ENCODE measurements around the gene TRPV2. TPM values are rescaled to one million over a fixed set of nuclear protein-coding genes. Genes with fewer than 3 reads are reported as not detected.

Gene TRPV2
- total and polyA plus RNA-seq, 10 of the 15 experiments (the other 5 are each of a cell fraction or from before 2014, with no cell fraction given): 8.9 to 94.4 (median 54.1) TPM

DNA sequence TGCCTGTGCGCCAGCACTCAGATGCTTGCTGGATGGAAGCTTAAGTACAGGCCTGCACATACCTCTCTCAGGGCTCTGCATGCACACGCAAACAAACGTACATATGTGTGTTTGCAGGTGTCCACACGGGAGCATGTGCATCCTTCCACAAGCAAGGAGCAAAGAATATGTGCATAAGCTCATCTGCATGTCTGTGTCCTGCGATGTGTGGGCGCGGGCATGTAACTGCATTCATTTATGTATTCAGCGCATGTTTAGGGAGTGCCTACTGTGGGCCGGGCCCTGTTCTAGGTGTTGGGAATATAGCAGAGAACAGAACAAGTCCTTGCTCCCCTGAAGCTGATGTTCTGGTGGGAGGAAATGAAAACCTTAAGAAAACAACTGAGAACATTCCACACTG lies 13.7 kb downstream of the TRPV2 start:
- FAIRE-seq (no peak), ATAC-seq (no peak), DNase-seq (ENCODE audit: low read depth, low spot score) (no peak)
- peaks cover 23 to 27% of the 10 kb centered on the region in 2 experiments for H3K36me3 ChIP-seq (ENCODE audit: control insufficient read depth in 2 of 2, insufficient read depth in 2 of 2, low read length in 1 of 2)
- TF ChIP-seq, protein P1, sequence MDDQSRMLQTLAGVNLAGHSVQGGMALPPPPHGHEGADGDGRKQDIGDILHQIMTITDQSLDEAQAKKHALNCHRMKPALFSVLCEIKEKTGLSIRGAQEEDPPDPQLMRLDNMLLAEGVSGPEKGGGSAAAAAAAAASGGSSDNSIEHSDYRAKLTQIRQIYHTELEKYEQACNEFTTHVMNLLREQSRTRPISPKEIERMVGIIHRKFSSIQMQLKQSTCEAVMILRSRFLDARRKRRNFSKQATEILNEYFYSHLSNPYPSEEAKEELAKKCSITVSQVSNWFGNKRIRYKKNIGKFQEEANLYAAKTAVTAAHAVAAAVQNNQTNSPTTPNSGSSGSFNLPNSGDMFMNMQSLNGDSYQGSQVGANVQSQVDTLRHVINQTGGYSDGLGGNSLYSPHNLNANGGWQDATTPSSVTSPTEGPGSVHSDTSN (IDR thresholded peaks at IDR 0.05; ENCODE audit: insufficient replicate concordance, low read depth, low read length): no peak
- no peak for TF ChIP-seq RAD51 (IDR thresholded peaks at IDR 0.05)
- TF ChIP-seq FOS (IDR thresholded peaks at IDR 0.05; ENCODE audit: borderline replicate concordance, extremely low read depth, insufficient read length): no peak
- TF ChIP-seq EED (IDR thresholded peaks at IDR 0.05; ENCODE audit: low read depth): no peak
- no peak for TF ChIP-seq TAF1 (IDR thresholded peaks at IDR 0.05; ENCODE audit: borderline replicate concordance, low read depth, low read length)
- TF ChIP-seq PAX8 (IDR thresholded peaks at IDR 0.05): no peak
- TF ChIP-seq SMAD1 (IDR thresholded peaks at IDR 0.05; ENCODE audit: low read depth, partially characterized antibody): no peak
- in situ Hi-C loops (cut with MboI): no loop called here
- ChIA-PET RAD21 (ENCODE audit: unreplicated experiment) (no interaction called here), CTCF (interaction anchor here (0.8 to 4.7 kb wide), 5 partner anchors 12 to 147 kb away, joined by 3 to 54 read pairs (median 4); partner anchors contain the start of gene TRPV2), POLR2A (interaction anchor here (1.1 to 1.6 kb wide), 2 partner anchors 10 to 152 kb away, joined by 4 to 5 read pairs; no protein-coding TSS in a partner anchor), SMC1A (ENCODE audit: uncharacterized antibody, unreplicated experiment) (interaction anchor here (2.1 kb wide), 1 partner anchor 9 kb away, joined by 12 read pairs; no protein-coding TSS in a partner anchor)
- H3K9ac ChIP-seq (ENCODE audit: control insufficient read depth, insufficient read depth, low read length): no peak overlapping the region
- H3K79me2 ChIP-seq (ENCODE audit: control insufficient read depth, insufficient read depth, low read length): no peaks in the 10 kb centered on the region; the same call in 1 of the 2 replicates
- WGBS (ENCODE audit: insufficient coverage, insufficient replicate concordance, low lambda C conversion rate, missing lambda C conversion rate): 98% methylated on average over 9 of the region's 9 CpGs
- H3K9me3 ChIP-seq (replicated peaks; ENCODE audit: control insufficient read depth, insufficient read depth, low read length): no peaks in the 10 kb centered on the region
- H4K20me1 ChIP-seq (ENCODE audit: control insufficient read depth, insufficient read depth): no peaks in the 10 kb centered on the region
- H3K4me1 ChIP-seq (ENCODE audit: control insufficient read depth, insufficient read depth, low read length): no peaks in the 10 kb centered on the region
- H2AFZ ChIP-seq (ENCODE audit: control insufficient read depth, low read depth, low read length): no peak overlapping the region
- H3K27ac ChIP-seq (ENCODE audit: control insufficient read depth, insufficient read depth): no peak overlapping the region
- intact Hi-C loops (cut with micrococcal nuclease; ENCODE audit: unreplicated experiment): no loop called here
- H3K4me3 ChIP-seq: no peak overlapping the region
- BruUV-seq (replicated peaks): TSS peak; percentile 20
- no peaks in the 10 kb centered on the region for H3K27me3 ChIP-seq (replicated peaks in 1 of 2; ENCODE audit: control insufficient read depth in 2 of 2, insufficient read depth in 2 of 2, low read length in 1 of 2)
- H3K4me2 ChIP-seq (ENCODE audit: control insufficient read depth, insufficient read depth): no peak overlapping the region

Data from GM12878 (cell line).